Measurements from ENCODE around the gene LRRC45. TPM values are rescaled to one million over a fixed set of nuclear protein-coding genes. Genes with fewer than 3 reads are reported as not detected.

The LRRC45 gene
- total RNA-seq, 1 experiment from 2014 or later = 40.1 TPM

DNA sequence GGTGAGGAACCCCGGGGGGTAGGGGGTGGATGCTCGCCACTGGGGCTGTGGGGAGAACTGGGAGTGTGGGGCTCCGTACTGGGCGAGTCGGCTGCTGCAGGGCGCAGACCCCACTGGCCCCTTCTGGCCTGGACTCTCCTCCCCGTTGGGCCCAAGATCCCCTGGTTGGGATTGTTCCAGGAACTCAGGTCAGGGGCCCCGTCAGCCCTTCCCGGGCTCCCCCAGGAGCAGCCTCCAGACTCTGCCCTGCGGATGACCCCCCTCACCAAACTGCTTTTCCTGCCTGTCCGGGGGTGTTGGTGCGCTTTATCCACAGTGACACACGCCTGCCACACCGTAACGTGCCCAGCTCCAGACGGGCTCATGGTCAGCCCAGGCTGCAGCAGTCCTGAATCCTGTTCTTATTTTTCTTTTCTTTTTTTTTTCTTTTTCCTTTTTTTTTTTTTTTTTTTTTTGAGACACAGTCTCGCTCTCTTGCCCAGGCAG lies 21.5 kb upstream of the LRRC45 start:
- no peaks in the 10 kb centered on the region for H3K27me3 ChIP-seq (ENCODE audit: insufficient read depth, low read length)
- no peak for DNase-seq (ENCODE audit: low read depth, low spot score)
- intact Hi-C loops (cut with micrococcal nuclease) = loop anchor here (2.0 kb wide), 2 partner anchors 19 to 25 kb away; partner anchors contain the start of gene ASPSCR1
- RAD21 ChIA-PET (ENCODE audit: low non-redundant PET in 1 of 2, low total read pairs in 2 of 2, uncharacterized antibody in 2 of 2, unreplicated experiment in 2 of 2) = no interaction called here
- no peak for ATAC-seq
- CTCF ChIA-PET = interaction anchor here (1.2 kb wide), 1 partner anchor 36 kb away, joined by 3 read pairs; the partner anchor contains the start of gene DCXR
- no peaks in the 10 kb centered on the region for H4K20me1 ChIP-seq (ENCODE audit: insufficient read depth)
- TF ChIP-seq, protein P1, sequence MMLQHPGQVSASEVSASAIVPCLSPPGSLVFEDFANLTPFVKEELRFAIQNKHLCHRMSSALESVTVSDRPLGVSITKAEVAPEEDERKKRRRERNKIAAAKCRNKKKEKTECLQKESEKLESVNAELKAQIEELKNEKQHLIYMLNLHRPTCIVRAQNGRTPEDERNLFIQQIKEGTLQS (IDR thresholded peaks at IDR 0.05) = no peak
- TF ChIP-seq POLR2AphosphoS5 (IDR thresholded peaks at IDR 0.05; ENCODE audit: low read depth, low read length) (no peak), EGR1 (IDR thresholded peaks at IDR 0.05; ENCODE audit: low read depth) (no peak)
- H3K27ac ChIP-seq (ENCODE audit: low read depth, low read length) = no peak overlapping the region; the same call in 1 of the 2 replicates
- H3K4me3 ChIP-seq (replicated peaks in 1 of 2; ENCODE audit: low read depth in 1 of 2, low read length in 2 of 2) = no peak overlapping the region
- no peaks in the 10 kb centered on the region for H3K9me3 ChIP-seq (ENCODE audit: control insufficient read depth in 1 of 2, insufficient read depth in 1 of 2, low read depth in 1 of 2, low read length in 2 of 2)
- no peaks in the 10 kb centered on the region for H3K79me2 ChIP-seq (ENCODE audit: insufficient read depth, low read length)
- POLR2A ChIA-PET = no interaction called here
- H3K4me2 ChIP-seq (ENCODE audit: low read length) = no peak overlapping the region
- H3K9ac ChIP-seq (ENCODE audit: low read length) = no peak overlapping the region
- H3K4me1 ChIP-seq (ENCODE audit: control insufficient read depth in 1 of 2, insufficient read depth in 2 of 2, low read length in 2 of 2) = peaks cover 44 to 60% of the 10 kb centered on the region in 2 experiments
- no peaks in the 10 kb centered on the region for H3K9me2 ChIP-seq (ENCODE audit: insufficient read depth)
- no peaks in the 10 kb centered on the region; a peak in 1 of 4 replicates for H3K36me3 ChIP-seq (ENCODE audit: control insufficient read depth in 1 of 2, insufficient read depth in 2 of 2, low read length in 2 of 2)
- H2AFZ ChIP-seq (ENCODE audit: low read depth, low read length, poor library complexity, severe bottlenecking) = no peak overlapping the region
- BruUV-seq (replicated peaks) = no TSS peak

DNA sequence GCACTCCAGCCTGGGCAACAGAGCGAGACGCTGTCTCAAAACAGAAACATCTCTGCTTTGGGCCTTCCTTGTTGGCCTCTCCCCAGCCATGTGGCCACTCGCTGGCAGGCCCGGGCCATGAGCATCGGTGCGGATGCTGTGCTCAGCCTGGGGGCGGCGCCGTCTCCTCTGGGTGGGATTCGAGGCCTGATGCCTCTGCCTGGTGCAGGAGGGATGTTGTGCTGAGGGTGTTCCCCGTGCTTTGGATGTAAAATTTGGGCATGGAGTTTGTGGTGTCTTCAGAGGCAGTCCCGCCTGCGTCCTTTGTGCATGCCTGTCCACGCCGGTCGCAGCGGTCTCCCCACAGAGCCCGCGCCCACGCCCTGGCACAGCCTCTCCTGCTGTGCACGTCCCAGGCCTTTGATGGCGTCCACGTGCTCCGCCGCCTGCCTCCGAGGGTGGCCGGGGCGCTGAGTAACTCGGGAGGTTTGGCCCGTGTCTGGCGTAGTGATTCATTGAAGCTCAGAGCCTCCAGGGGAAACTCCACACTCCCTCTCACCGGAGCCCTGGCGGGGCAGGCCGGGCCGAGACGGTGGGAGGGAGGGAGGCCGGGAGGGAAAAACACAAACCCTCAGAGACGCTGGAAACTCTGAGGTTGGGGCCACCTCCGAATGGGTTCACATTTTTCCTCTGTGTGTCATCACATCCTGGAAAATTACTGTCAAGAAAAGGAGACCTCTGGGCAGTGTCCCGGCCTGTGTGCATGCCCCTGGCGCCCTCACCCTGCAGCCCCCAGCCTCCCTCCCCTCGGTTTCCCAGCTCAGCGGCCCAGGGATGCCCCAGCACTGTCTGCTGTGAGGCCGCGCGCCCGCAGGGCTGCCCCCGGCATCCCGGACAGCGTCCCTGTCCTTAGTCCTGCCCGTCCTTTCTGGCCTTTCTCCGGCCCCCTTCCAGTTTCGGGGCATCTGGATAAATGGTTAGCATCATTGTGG lies 19.4 kb upstream of the LRRC45 start:
- peak overlapping the region; percentile 69 for H3K4me2 ChIP-seq (ENCODE audit: low read length)
- TF ChIP-seq ZFX (IDR thresholded peaks at IDR 0.05) (peak; percentile 89; the same call in 1 of the 2 replicates), POLR2A (IDR thresholded peaks at IDR 0.05; ENCODE audit: borderline replicate concordance, extremely low read depth, insufficient read depth, insufficient read length) (no peak), SIN3A (IDR thresholded peaks at IDR 0.05; ENCODE audit: low read depth) (no peak), TCF7L2 (IDR thresholded peaks at IDR 0.05; ENCODE audit: borderline replicate concordance, extremely low read depth, insufficient read depth, insufficient read length) (peak; percentile 99), POLR2AphosphoS5 (IDR thresholded peaks at IDR 0.05; ENCODE audit: low read depth, low read length) (0 out of 2 replicates have a peak, but pooled peaks have one; percentile 44), SP1 (IDR thresholded peaks at IDR 0.05; ENCODE audit: low read depth) (peak; percentile 96), SRF (IDR thresholded peaks at IDR 0.05; ENCODE audit: low read depth) (no peak), EGR1 (IDR thresholded peaks at IDR 0.05; ENCODE audit: low read depth) (peak; percentile 99)
- TF ChIP-seq, protein P2, sequence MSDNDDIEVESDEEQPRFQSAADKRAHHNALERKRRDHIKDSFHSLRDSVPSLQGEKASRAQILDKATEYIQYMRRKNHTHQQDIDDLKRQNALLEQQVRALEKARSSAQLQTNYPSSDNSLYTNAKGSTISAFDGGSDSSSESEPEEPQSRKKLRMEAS (IDR thresholded peaks at IDR 0.05) = peak; percentile 100
- TF ChIP-seq, protein P3, sequence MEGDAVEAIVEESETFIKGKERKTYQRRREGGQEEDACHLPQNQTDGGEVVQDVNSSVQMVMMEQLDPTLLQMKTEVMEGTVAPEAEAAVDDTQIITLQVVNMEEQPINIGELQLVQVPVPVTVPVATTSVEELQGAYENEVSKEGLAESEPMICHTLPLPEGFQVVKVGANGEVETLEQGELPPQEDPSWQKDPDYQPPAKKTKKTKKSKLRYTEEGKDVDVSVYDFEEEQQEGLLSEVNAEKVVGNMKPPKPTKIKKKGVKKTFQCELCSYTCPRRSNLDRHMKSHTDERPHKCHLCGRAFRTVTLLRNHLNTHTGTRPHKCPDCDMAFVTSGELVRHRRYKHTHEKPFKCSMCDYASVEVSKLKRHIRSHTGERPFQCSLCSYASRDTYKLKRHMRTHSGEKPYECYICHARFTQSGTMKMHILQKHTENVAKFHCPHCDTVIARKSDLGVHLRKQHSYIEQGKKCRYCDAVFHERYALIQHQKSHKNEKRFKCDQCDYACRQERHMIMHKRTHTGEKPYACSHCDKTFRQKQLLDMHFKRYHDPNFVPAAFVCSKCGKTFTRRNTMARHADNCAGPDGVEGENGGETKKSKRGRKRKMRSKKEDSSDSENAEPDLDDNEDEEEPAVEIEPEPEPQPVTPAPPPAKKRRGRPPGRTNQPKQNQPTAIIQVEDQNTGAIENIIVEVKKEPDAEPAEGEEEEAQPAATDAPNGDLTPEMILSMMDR (IDR thresholded peaks at IDR 0.05 in 2 of 3, conservative IDR thresholded peaks at IDR 0.05 in 1 of 3; ENCODE audit: borderline replicate concordance in 1 of 3, insufficient read depth in 1 of 3, low read depth in 2 of 3, low read length in 2 of 3) = peak in 2 of 3 experiments; percentile 18 to 20; a peak in 1 of 6 replicates
- H3K4me3 ChIP-seq (replicated peaks in 1 of 2; ENCODE audit: low read depth in 1 of 2, low read length in 2 of 2) = peak overlapping the region in 1 of 2 experiments; percentile 27; a peak in 2 of 4 replicates
- intact Hi-C loops (cut with micrococcal nuclease) = loop anchor here (2.0 kb wide), 2 partner anchors 17 to 27 kb away; partner anchors contain the start of gene ASPSCR1
- H3K4me1 ChIP-seq (ENCODE audit: control insufficient read depth in 1 of 2, insufficient read depth in 2 of 2, low read length in 2 of 2) = peaks cover 44 to 60% of the 10 kb centered on the region in 2 experiments
- H4K20me1 ChIP-seq (ENCODE audit: insufficient read depth) = no peaks in the 10 kb centered on the region
- peak overlapping the region; percentile 66 for H3K9ac ChIP-seq (ENCODE audit: low read length)
- no peaks in the 10 kb centered on the region for H3K27me3 ChIP-seq (ENCODE audit: insufficient read depth, low read length)
- ATAC-seq (peak; percentile 86), DNase-seq (ENCODE audit: low read depth, low spot score) (peak; percentile 84)
- H3K9me2 ChIP-seq (ENCODE audit: insufficient read depth) = no peaks in the 10 kb centered on the region
- ChIA-PET RAD21 (ENCODE audit: low non-redundant PET in 1 of 2, low total read pairs in 2 of 2, uncharacterized antibody in 2 of 2, unreplicated experiment in 2 of 2) (interaction anchor here (0.5 to 1.0 kb wide), 3 partner anchors 18 to 33 kb away, joined by 3 read pairs; no protein-coding TSS in a partner anchor), POLR2A (interaction anchor here (1.0 to 1.2 kb wide), 2 partner anchors 16 to 19 kb away, joined by 3 to 4 read pairs; partner anchors contain the start of genes CENPX and LRRC45), CTCF (interaction anchor here (0.6 to 3.3 kb wide), 6 partner anchors 17 to 112 kb away, joined by 3 to 23 read pairs (median 3); partner anchors contain the start of genes CENPX, DCXR and LRRC45)
- H3K36me3 ChIP-seq (ENCODE audit: control insufficient read depth in 1 of 2, insufficient read depth in 2 of 2, low read length in 2 of 2) = no peaks in the 10 kb centered on the region; a peak in 1 of 4 replicates
- peak overlapping the region; percentile 86 for H3K27ac ChIP-seq (ENCODE audit: low read depth, low read length)
- no peaks in the 10 kb centered on the region for H3K79me2 ChIP-seq (ENCODE audit: insufficient read depth, low read length)
- no TSS peak for BruUV-seq (replicated peaks)
- no peaks in the 10 kb centered on the region for H3K9me3 ChIP-seq (ENCODE audit: control insufficient read depth in 1 of 2, insufficient read depth in 1 of 2, low read depth in 1 of 2, low read length in 2 of 2)
- H2AFZ ChIP-seq (ENCODE audit: low read depth, low read length, poor library complexity, severe bottlenecking) = no peak overlapping the region
